Activated CD8-positive, alpha-beta memory T cell treated with anti-CD3 and anti-CD28 coated beads for 48 hours (primary cell): ENCODE results near the gene COL23A1.
A peak's percentile ranks its signal among the peaks of the same experiment; 100 is the strongest.

Source experiments
- DNase-seq, 3 experiments: peaks; one replicate each; pipeline ENCODE4 v3.0.0-alpha.2; 2020; ENCODE audit warnings: low read depth in 2 of 3, low spot score in 2 of 3

COL23A1 gene

GRCh38 chr5:178291161-178291561, 299.0 kb downstream of the COL23A1 start:
- DNase-seq = no peak

- no peak for DNase-seq
Measured at GRCh38 chr5:178290376-178290775, 299.8 kb downstream of the COL23A1 start.

GRCh38 chr5:178289438-178289837, 300.8 kb downstream of the COL23A1 start:
- no peak for DNase-seq

- DNase-seq = no peak
Measured at GRCh38 chr5:178288401-178289368, 301.5 kb downstream of the COL23A1 start.

GRCh38 chr5:178287791-178288105, 302.4 kb downstream of the COL23A1 start:
- DNase-seq = no peak

- no peak for DNase-seq
Measured at GRCh38 chr5:178287091-178287790, 303.0 kb downstream of the COL23A1 start.

- no peak for DNase-seq
Measured at GRCh38 chr5:178286226-178287090, 303.7 kb downstream of the COL23A1 start.

- no peak for DNase-seq
Measured at GRCh38 chr5:178285399-178286225, 304.6 kb downstream of the COL23A1 start.

GRCh38 chr5:178284996-178285395, 305.2 kb downstream of the COL23A1 start:
- no peak for DNase-seq

GRCh38 chr5:178284093-178284675, 306.0 kb downstream of the COL23A1 start:
- DNase-seq = no peak

- no peak for DNase-seq
Measured at GRCh38 chr5:178283520-178283919, 306.7 kb downstream of the COL23A1 start.

GRCh38 chr5:178282391-178282790, 307.8 kb downstream of the COL23A1 start:
- DNase-seq = no peak

GRCh38 chr5:178281331-178281730, 308.9 kb downstream of the COL23A1 start:
- no peak for DNase-seq

GRCh38 chr5:178280631-178281030, 309.6 kb downstream of the COL23A1 start:
- DNase-seq = no peak

GRCh38 chr5:178279723-178280438, 310.3 kb downstream of the COL23A1 start:
- DNase-seq = peak; percentile 13 to 58 (median 53)

- DNase-seq = no peak
Measured at GRCh38 chr5:178279026-178279722, 311.0 kb downstream of the COL23A1 start.

- no peak for DNase-seq
Measured at GRCh38 chr5:178278358-178279023, 311.7 kb downstream of the COL23A1 start.

- no peak for DNase-seq
Measured at GRCh38 chr5:178277866-178278265, 312.3 kb downstream of the COL23A1 start.
